HG02610 (cell line): Measurements from ENCODE around the gene ADAMTS17.

Source experiments
- ATAC-seq: cut with Tn5 transposase; IDR thresholded peaks from one replicate; pipeline ENCODE4 v1.9.1; 2021; ENCODE audit warnings: mild to moderate bottlenecking, moderate library complexity; ENCODE audit not compliant: unreplicated experiment

The ADAMTS17 gene

GRCh38 chr15:100141311-100142001 is 200.3 kb downstream of the ADAMTS17 start:
- no peak for ATAC-seq

GRCh38 chr15:100140527-100141308 is 201.1 kb downstream of the ADAMTS17 start:
- ATAC-seq: no peak

DNA sequence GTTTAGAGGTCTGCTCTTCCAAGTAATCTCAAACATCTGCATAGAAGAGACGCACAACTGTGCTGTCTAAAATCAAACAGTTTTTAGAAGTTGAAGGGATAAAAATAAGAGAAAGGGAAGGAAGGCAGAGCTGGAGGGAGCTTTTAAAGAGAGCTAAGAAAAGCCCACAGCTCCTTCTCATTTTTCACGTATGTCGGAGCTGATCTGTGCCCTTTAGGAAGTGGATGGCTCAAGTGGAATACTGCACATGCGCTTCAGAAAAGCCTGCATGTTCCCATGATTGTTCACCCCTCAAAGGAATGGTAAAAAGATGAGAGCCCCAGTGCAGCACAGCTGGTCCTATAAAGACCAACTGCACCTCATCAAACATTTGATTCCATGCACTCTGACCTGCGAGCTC is 207.2 kb downstream of the ADAMTS17 start:
- ATAC-seq: no peak

- ATAC-seq: no peak
Observed at GRCh38 chr15:100134089-100134583, 207.6 kb downstream of the ADAMTS17 start.

DNA sequence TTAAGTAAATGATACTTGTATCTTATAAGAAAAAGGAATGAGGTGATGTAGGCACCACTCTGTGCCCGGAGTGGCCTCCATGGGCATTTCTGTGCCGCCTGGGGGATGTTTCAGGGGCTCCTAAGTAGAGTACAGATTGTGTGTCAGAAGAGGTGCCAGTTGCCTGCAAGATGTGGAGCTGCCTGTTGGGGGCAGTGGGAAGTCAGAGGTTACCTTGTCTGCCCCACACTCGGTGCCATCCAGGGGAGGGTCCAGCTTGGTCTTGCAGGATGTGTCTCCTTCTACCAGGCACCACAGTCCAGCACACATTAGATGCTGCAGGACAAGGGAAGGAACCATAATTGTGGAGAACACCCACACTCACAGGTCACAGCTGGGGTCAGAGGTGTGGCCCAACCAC is 208.8 kb downstream of the ADAMTS17 start:
- ATAC-seq: no peak

- ATAC-seq: no peak
Observed at GRCh38 chr15:100132309-100132708, 209.5 kb downstream of the ADAMTS17 start.

DNA sequence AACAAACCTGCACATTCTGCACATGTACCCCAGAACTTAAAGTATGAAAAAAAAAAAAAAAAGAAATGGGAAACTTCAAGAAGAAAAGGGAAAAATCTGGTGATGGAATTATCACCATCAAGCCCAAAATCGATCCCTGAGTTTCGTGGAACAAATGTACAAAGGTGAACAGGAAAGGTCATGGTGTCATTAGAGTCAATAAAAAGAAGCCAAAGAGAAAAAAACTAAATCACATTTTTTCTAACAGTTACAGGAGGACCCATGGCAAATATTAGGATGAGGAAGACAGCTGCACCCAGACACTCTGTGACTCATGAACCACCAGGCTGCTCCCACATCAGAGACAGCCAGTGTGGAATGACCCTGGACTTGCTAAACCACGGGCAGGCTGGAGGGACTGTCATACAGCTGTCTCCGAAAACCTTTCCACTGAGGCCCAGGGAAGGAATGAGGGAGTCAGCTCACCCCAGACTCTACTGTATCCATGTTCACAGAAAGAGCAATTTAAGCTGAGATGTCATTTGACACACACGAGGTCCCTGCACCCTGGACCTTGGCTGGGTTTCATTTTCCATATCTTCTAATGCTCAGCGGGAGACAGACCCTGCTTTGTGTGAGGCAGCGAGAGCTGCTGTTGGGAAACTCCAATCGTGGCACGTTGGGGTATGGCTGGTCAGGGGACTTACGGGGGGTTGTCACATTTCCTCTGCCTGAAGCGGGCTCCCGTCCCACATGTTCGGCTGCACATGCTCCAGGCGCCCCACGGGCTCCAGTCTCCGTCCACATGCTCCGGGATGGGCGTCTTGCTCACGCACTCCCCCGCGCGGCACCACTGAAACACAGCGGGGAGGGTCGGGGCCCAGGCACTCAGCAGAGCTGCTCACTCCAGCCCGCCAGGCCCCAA is 210.2 kb downstream of the ADAMTS17 start:
- no peak for ATAC-seq

DNA sequence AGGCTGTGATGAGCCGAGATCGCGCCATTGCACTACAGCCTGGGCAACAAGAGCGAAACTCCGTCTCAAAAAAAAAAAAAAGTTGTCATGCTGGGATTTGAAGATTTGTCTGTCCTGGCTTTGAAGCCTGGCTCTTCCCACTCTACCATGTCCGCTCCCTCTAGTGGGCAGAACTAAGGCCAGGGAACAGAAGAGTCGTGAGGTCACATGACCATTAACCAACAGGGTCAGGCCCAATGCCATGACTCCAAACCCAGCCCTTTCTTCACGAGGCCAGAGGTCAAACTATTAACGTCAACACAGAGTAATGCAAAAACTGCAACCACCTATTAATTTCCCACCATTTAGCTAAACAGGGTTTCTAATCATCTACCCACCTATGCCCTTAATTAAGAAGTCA is 212.1 kb downstream of the ADAMTS17 start:
- no peak for ATAC-seq

DNA sequence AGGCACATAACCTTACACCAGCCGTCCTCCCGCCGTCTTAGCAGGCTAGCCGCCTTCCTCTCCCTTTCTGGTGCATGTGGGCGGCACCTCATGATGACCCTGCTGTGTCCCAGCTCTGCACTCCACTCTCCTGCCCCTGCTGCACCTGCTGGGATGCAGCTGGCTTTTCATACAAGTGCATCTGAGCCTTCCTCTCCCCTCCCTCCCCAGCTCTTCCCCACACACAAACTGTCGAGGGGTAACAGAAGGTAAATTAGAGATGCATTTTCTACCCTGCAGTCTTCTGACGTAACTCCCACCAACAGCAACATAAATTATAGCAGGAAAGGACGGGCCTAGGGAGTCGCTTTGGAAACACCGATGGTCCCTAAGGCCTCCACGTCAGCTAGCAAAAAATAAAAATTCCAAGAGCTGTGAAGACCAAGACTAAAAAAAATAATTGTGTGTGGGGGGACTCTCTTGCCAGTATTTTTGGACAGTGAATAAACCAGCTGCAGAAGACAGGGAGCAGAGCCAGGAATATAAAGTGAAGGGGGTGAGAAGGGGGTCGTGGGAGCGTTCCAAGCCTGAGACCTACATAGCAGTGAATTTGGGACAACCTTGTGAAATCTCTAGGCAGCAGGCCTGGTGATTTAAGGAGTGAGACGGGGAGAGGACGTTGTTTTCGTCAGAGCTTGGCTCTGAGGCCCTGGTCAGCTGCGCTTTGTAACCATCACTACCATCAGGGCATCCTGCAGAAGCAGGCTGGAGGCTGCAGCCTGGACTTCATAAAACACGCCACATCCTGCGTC is 216.2 kb downstream of the ADAMTS17 start:
- ATAC-seq: no peak

- ATAC-seq: no peak
Observed at GRCh38 chr15:100124936-100125335, 216.8 kb downstream of the ADAMTS17 start.

GRCh38 chr15:100124361-100124760 is 217.4 kb downstream of the ADAMTS17 start:
- ATAC-seq: no peak

GRCh38 chr15:100123611-100124010 is 218.2 kb downstream of the ADAMTS17 start:
- ATAC-seq: no peak

DNA sequence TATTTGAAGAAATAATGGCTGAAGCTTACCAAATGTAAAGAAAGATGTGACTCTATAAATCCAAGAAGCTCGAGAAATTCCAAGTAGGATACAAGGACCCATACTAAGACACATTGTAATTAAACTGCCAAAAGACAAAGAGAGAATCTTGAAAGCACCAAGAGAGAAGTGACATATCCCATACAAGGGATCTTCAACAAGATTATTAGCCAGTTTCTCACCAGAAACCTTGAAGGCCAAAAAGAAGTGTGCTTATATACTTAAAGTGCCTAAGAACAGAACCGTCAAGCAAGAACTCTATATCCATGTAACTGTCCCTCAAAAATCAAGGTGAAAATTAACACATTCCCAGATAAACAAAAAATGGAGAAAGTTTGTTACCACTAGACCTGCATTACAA is 220.5 kb downstream of the ADAMTS17 start:
- no peak for ATAC-seq

GRCh38 chr15:100120111-100120510 is 221.7 kb downstream of the ADAMTS17 start:
- ATAC-seq: no peak

DNA sequence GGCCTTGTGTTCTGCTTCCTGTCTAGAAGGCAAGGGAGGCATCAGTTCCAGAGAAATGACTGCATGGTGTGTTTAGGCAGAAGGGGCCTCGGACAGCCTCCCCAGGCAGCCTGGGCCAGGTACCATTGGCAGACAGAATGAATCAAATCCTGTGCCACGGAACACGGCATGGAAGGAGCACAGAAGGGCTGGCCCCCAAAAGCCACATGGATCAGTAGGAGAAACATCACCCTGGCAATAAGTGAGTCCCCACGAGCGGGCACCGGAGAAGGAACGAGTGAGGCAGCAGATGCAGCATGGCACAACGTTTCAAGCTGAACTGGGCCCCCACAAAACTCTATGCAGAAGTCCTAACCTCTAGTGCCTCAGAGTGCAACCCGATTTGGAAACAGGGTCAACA is 223.2 kb downstream of the ADAMTS17 start:
- ATAC-seq: no peak

DNA sequence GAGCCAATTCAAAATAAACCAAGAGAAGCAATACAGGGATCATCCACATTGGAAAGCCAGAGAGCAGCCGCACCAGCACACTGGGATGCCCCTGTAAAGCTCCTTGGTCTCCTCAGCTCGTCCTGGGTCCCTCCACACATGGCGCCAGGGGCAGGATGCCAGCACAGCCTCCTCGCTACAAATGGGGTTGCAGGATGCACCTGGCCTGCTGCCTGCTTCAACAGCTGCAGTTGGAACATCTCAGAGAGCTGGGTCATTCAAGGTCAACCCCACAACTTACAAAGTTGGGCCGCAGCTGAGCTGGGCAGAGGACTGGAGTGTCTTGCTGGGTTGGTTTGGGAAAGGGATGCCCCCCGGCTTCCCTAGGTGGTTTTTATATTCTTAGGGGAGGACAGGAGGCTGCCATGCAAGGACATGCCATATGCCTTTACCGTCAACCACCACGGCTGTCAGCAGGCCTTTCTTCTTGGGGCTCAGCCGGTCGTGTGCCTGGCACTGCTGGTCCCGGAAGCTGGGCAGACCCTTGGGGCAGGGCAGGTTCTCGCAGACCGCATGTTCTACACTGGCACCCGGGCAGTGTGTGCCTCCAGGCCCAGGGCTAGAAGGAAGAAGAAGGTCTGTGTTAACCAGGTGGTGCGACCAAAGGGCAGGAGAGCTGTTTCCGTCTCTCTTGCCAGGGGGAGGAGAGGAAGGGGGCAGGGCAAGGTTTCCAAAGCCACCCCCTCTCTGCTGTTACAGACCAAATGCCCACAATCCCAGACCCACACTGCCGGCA is 225.2 kb downstream of the ADAMTS17 start:
- no peak for ATAC-seq

GRCh38 chr15:100115711-100116090 is 226.1 kb downstream of the ADAMTS17 start:
- no peak for ATAC-seq

- ATAC-seq: no peak
Observed at GRCh38 chr15:100115066-100115710, 226.6 kb downstream of the ADAMTS17 start.

GRCh38 chr15:100114571-100114970 is 227.2 kb downstream of the ADAMTS17 start:
- ATAC-seq: no peak
